Hepatic stellate cell (primary cell): ENCODE measurements around the gene C16orf74.

ENCODE experiments used
- DNase-seq: peaks from one replicate; pipeline ENCODE4 v3.0.0; 2011; ENCODE audit warnings: low spot score

The C16orf74 gene

GRCh38 chr16:85673529-85674417, 77.1 kb downstream of the C16orf74 start:
- DNase-seq: peak; percentile 29

GRCh38 chr16:85670840-85671239, 80.1 kb downstream of the C16orf74 start:
- no peak for DNase-seq

- DNase-seq: no peak
Observed at GRCh38 chr16:85668676-85669424, 82.0 kb downstream of the C16orf74 start.

- no peak for DNase-seq
Observed at GRCh38 chr16:85667841-85668413, 83.0 kb downstream of the C16orf74 start.

GRCh38 chr16:85667261-85667660, 83.6 kb downstream of the C16orf74 start:
- no peak for DNase-seq

- no peak for DNase-seq
Observed at GRCh38 chr16:85665929-85666328, 85.0 kb downstream of the C16orf74 start.

GRCh38 chr16:85665373-85665740, 85.5 kb downstream of the C16orf74 start:
- no peak for DNase-seq

- no peak for DNase-seq
Observed at GRCh38 chr16:85664580-85665372, 86.1 kb downstream of the C16orf74 start.

GRCh38 chr16:85663891-85664321, 87.0 kb downstream of the C16orf74 start:
- DNase-seq: no peak

- DNase-seq: no peak
Observed at GRCh38 chr16:85662976-85663830, 87.7 kb downstream of the C16orf74 start.

GRCh38 chr16:85662482-85662812, 88.4 kb downstream of the C16orf74 start:
- no peak for DNase-seq

GRCh38 chr16:85661740-85662481, 89.0 kb downstream of the C16orf74 start:
- DNase-seq: no peak

GRCh38 chr16:85660843-85661739, 89.8 kb downstream of the C16orf74 start:
- DNase-seq: no peak

- DNase-seq: peak; percentile 95
Observed at GRCh38 chr16:85659805-85660511, 90.9 kb downstream of the C16orf74 start.

- DNase-seq: no peak
Observed at GRCh38 chr16:85659336-85659735, 91.6 kb downstream of the C16orf74 start.

GRCh38 chr16:85658504-85659326, 92.2 kb downstream of the C16orf74 start:
- no peak for DNase-seq

GRCh38 chr16:85657996-85658395, 92.9 kb downstream of the C16orf74 start:
- DNase-seq: no peak
